ENCODE data around the gene ZNF143.
A peak's percentile ranks its signal among the peaks of the same experiment; 100 is the strongest.
"Not testable (repeated sequence)": the region's sequence is repeated elsewhere in the genome, so short reads cannot be mapped to it uniquely, and the experiment has no call there.

ZNF143 gene

GRCh38 chr11:9498457-9499078 lies 37.8 kb downstream of the ZNF143 start:
- no peak for DNase-seq (ENCODE audit: low read depth)

- DNase-seq (ENCODE audit: low read depth), result no peak
These were observed 45.9 kb downstream of the ZNF143 start for GRCh38 chr11:9506489-9507276.

- no peak for DNase-seq (ENCODE audit: low read depth)
These were observed 46.4 kb downstream of the ZNF143 start for GRCh38 chr11:9507277-9507580.

GRCh38 chr11:9509041-9509440 lies 48.2 kb downstream of the ZNF143 start:
- no peak for DNase-seq (ENCODE audit: low read depth)

- no peak for DNase-seq (ENCODE audit: low read depth)
These were observed 51.7 kb downstream of the ZNF143 start for GRCh38 chr11:9512370-9513019.

GRCh38 chr11:9514576-9514975 lies 53.8 kb downstream of the ZNF143 start:
- DNase-seq (ENCODE audit: low read depth), result not testable (repeated sequence)

- DNase-seq (ENCODE audit: low read depth), result no peak
These were observed 55.3 kb downstream of the ZNF143 start for GRCh38 chr11:9516113-9516512.

- no peak for DNase-seq (ENCODE audit: low read depth)
These were observed 58.1 kb downstream of the ZNF143 start for GRCh38 chr11:9518835-9519410.

- DNase-seq (ENCODE audit: low read depth), result no peak
These were observed 63.2 kb downstream of the ZNF143 start for GRCh38 chr11:9524001-9524400.

- no peak for DNase-seq (ENCODE audit: low read depth)
These were observed 64.3 kb downstream of the ZNF143 start for GRCh38 chr11:9525116-9525515.

GRCh38 chr11:9527481-9528135 lies 66.8 kb downstream of the ZNF143 start:
- DNase-seq (ENCODE audit: low read depth), result peak; percentile 48

GRCh38 chr11:9528136-9528501 lies 67.3 kb downstream of the ZNF143 start:
- DNase-seq (ENCODE audit: low read depth), result no peak

GRCh38 chr11:9528573-9529333 lies 67.9 kb downstream of the ZNF143 start:
- no peak for DNase-seq (ENCODE audit: low read depth)

- DNase-seq (ENCODE audit: low read depth), result no peak
These were observed 68.5 kb downstream of the ZNF143 start for GRCh38 chr11:9529334-9529650.

- DNase-seq (ENCODE audit: low read depth), result no peak
These were observed 69.3 kb downstream of the ZNF143 start for GRCh38 chr11:9530020-9530621.

GRCh38 chr11:9530901-9531625 lies 70.3 kb downstream of the ZNF143 start:
- no peak for DNase-seq (ENCODE audit: low read depth)

- DNase-seq (ENCODE audit: low read depth), result no peak
These were observed 72.2 kb downstream of the ZNF143 start for GRCh38 chr11:9533058-9533457.

- DNase-seq (ENCODE audit: low read depth), result no peak
These were observed 73.1 kb downstream of the ZNF143 start for GRCh38 chr11:9533736-9534473.

- DNase-seq (ENCODE audit: low read depth), result no peak
These were observed 74.5 kb downstream of the ZNF143 start for GRCh38 chr11:9535189-9535781.

- no peak for DNase-seq (ENCODE audit: low read depth)
These were observed 77.7 kb downstream of the ZNF143 start for GRCh38 chr11:9538548-9538947.

Measured in non-pigmented ciliary epithelial cell (primary cell).